NCI-H69 (cell line): ENCODE measurements around the gene SLC36A2.

Experiments
- DNase-seq: peaks from one replicate; lab custom pipeline; 2025; lab: John Stamatoyannopoulos, UW

Gene SLC36A2

DNA sequence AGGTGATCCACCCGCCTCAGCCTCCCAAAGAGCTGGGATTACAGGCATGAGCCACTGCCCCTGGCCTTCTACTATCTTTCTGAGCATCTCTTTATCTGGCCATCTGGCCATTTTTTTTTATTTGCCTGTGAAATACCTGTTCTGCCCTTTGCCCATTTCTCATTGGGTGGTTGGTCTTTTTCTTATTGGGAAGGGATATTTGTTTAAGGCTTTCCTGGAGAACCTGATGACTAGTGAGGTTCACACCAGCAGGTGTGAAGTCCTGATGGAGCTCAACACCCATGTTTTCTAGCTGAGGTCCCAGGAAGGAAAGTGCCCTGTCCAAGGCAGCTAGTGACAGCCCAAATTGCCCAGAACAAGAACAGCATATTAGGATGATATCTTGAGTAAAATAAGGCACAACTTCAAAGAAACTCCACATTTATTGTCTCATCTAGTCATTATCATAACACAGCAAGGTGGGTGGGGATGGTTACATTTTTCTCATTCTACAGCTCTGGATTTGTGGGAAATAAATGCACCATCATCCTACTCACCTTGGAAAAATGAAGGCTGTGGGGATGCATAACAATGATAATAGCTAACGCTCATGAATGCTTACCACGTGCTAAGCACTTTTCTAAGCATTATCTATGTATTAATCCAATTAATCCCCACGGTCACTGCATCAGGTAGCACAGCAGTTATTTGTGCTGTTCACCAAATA, 64.1 kb downstream of the SLC36A2 start:
- no peak for DNase-seq

DNA sequence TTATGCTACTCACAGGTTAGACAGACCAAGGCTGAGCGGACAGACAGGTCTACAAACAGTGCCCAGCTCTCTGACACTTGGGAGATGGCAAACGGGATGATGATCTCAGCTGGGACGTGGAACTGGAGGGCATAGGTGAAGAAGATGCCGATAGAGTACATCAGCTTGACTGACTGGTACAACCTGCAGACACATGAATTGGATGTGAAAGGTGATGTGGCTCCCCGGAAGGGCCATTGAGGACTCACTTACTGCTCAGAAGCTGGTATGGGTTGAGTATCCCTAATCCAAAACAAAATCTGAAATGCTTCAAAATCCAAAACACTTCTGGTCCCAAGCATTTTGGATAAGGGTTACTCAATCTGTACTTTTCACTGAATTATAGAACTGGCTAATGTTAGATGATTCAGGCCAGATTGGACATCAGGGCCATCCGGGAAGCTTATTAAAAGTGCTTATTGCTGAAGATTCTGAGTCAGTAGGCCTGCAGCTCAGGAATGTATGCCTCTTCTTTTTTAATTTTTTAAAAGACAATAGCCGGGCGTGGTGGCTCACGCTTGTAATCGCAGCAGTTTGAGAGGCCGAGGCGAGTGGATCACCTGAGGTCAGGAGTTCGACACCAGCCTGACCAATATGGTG, 66.2 kb downstream of the SLC36A2 start:
- DNase-seq, result no peak

DNA sequence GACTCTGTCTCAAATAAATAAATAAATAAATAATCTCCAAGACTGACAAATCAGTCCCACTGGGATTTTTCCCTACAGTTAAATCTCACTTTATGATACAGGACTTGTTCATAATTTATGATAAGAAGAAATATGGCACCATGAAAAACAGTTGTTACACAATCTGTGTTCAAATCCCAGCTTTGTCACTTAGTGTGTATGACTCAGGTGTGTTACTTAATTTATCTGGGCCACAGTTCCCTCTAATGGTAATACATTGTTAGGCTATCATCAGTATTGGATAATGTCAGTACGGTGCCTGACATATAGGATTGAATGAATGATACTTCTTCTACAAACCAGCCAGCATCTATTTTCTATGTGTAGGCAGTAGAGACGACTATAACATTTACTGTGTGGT, 66.9 kb downstream of the SLC36A2 start:
- no peak for DNase-seq

DNA sequence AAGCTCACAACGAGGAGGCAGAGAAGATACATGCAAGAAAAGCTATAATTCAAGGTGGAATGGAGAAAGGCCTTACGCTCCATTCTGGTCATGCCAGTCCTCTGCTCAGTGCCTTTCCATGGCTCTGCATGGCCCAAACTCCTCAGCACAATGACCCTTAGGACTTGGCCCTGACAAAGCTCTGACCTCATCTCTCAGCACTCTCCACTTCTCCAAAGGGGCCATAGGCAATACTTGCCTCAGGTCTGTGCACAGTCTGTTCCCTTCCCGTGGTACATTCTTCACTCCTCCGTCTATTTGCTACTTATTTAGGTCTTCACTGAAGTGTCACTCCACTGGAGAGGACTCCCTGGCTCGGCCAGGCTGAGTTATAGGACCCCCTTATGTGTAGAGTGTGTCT, 68.5 kb downstream of the SLC36A2 start:
- DNase-seq, result no peak

DNA sequence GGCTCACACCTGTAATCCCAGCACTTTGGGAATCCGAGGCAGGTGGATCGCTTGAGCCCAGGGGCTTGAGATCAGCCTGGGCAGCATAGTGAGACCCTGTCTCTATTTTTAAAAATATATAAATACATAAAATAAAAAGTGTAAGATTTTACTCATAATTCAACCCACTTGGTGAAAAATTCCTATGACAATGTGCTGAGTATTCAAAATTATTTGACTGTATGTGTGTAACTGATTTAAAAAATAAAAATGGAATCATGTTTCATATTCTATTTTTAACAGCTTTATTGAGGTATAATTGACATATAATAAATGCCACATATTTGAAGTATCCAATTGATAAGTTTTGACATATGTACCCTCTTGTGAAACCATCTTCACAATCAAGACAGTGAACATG, 71.6 kb downstream of the SLC36A2 start:
- no peak for DNase-seq

DNA sequence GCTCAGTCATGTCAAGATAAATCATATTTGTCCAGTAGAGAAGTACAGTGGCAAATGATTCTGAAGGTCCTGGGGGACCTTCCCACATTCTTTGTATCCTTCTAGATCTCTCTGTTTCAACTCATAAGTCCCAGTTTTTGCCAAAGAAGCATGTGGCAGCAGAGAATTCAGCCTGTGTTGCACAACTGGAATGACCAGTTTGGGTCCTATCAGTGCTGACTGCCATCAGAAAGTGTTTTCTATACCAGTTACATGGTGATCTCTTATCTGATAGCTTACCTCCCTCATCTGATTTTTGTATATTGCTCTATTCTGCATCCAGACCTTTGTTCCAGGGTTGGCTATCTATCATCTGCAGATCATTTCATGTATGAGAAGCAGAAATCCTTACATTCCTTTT, 72.7 kb downstream of the SLC36A2 start:
- no peak for DNase-seq

DNA sequence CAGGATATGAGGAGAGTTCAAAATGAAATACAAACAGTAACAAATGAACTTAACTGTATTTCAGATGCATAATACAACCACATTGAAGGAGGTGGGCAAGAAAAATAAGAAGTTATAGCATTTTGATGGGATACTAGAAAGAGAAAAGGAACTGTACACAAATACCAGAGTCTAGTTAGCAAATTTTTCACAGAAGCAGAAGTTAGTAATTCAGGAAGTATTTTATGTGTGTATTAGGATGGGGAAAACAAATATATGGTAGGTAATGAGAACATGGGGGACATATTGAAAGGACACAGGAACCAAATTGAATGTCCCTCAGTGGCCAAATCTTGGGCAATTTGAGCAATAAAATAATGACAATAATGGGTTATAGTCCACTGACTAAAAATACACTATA, 76.0 kb downstream of the SLC36A2 start:
- no peak for DNase-seq

DNA sequence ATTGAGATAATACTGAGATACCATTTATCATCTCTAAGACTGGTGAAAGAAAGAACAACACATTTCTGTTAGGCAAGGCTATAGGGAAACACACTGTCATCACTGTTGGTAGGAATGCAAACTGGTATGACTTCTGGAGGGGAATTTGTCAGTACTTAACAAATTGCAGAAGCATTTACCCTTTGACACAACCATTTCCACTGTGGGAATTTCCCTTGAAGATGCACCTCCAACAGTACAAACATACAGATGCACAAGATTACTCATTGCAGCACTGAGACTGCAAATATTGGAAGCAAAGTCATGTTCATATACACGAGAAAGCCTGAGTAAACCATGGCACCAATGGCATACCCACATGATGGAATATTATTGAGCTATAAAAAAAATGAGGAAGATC, 76.8 kb downstream of the SLC36A2 start:
- no peak for DNase-seq

DNA sequence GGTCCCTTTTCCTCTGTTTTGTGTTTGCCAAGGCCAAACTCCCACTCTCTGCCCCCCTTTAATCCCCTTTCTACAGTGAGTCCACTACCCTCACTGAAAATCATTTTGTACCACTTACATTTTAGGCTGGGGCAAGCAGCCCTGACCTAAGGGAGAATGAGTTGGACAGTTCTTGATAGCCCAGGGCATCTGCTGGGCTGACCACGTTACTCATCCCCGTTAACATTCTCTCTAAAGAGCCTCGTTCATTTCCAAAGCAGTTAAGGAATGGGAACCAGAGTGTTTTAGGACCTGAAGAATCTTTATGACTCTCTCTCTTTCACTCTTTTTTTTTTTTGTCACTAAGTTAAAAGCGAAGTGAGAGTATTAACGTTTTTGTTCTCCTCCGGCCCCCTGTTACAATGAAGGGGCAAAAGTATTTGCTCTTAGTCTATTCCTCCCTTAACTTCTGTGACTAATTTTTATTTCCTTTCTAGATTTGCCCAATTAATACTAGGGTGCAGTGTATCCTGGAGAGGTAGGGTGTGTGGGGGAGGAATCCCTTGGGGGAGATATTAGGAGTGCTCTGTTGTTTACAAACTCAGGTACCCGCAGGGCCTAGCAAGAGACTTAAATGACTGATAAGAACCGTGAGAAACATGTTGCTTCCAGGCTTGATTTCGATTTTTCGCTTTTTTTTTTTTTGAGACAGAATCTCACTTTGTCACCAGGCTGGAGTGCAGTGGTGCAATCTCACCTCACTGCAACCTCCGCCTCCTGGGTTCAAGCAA, 79.7 kb downstream of the SLC36A2 start:
- no peak for DNase-seq
